GM12878 (cell line): Measurements from ENCODE around the gene TGFB2. TPM values are rescaled to one million over a fixed set of nuclear protein-coding genes. Genes with fewer than 3 reads are reported as not detected.
"Not testable (repeated sequence)": the region's sequence is repeated elsewhere in the genome, so short reads cannot be mapped to it uniquely, and the experiment has no call there.

Source experiments
- ATAC-seq: fragments of 200-7000 bp; cut with Tn5 transposase; 3 replicates; pipeline ENCODE4 v1.9.1; 2020; ENCODE audit warnings: mild to moderate bottlenecking, moderate library complexity
- BruUV-seq: library from RNA; stranded (reverse); fragments of 400-500 nt; replicated peaks from 2 replicates; lab custom pipeline; 2021; lab: Mats Ljungman, UMichigan
- CTCF ChIA-PET: fragments of 300-600 bp; sonication (Branson Sonifier 250); formaldehyde crosslinking; extraction: SDS; loops from one replicate; lab custom pipeline; 2021; ENCODE audit warnings: inconsistent platforms; lab: Yijun Ruan, JAX
- POLR2A ChIA-PET: fragments of 350-600 bp; formaldehyde crosslinking; extraction: SDS; loops from one replicate; lab custom pipeline; 2021; ENCODE audit warnings: inconsistent platforms; lab: Charles Lee
- RAD21 ChIA-PET: fragments of 300-600 bp; sonication (Branson Sonifier 250); formaldehyde crosslinking; loops from one replicate; lab custom pipeline; 2023; ENCODE audit warnings: antibody characterized with exemption; ENCODE audit not compliant: unreplicated experiment; lab: Charles Lee
- SMC1A ChIA-PET: fragments of 300-600 bp; sonication (Branson Sonifier 250); formaldehyde crosslinking; loops from one replicate; lab custom pipeline; 2023; ENCODE audit not compliant: unreplicated experiment, uncharacterized antibody; lab: Charles Lee
- DNase-seq: peaks from one replicate; pipeline ENCODE4 v3.0.0-alpha.2; 2011; ENCODE audit warnings: low read depth, low spot score
- FAIRE-seq: peaks from 3 replicates; lab custom pipeline; 2011; peaks lifted over from hg19 to GRCh38; lab: Jason Lieb, UNC
- H2AFZ ChIP-seq: 2 replicates; pipeline ENCODE4 v1.6.0; 2011; ENCODE audit warnings: low read depth, low read length, control low read depth; ENCODE audit not compliant: control insufficient read depth
- H3K27ac ChIP-seq: 2 replicates; pipeline ENCODE4 v1.5.1; 2011; ENCODE audit warnings: control low read depth; ENCODE audit not compliant: control insufficient read depth, insufficient read depth
- H3K27me3 ChIP-seq, 2 experiments: replicated peaks in 1 of 2; 2 replicates each; pipeline versions ENCODE4 v1.6.0 to v1.6.1; 2011; ENCODE audit warnings: low read length in 1 of 2; ENCODE audit not compliant: control insufficient read depth in 2 of 2, insufficient read depth in 2 of 2
- H3K36me3 ChIP-seq, 2 experiments: 2 replicates each; pipeline ENCODE4 v1.5.1; 2011; ENCODE audit warnings: low read length in 1 of 2; ENCODE audit not compliant: control insufficient read depth in 2 of 2, insufficient read depth in 2 of 2
- H3K4me1 ChIP-seq: 2 replicates; pipeline ENCODE4 v1.6.1; 2011; ENCODE audit warnings: mild to moderate bottlenecking, low read length, moderate library complexity, mixed read lengths; ENCODE audit not compliant: control insufficient read depth, insufficient read depth
- H3K4me2 ChIP-seq: 2 replicates; pipeline ENCODE4 v1.6.0; 2011; ENCODE audit warnings: control low read depth; ENCODE audit not compliant: control insufficient read depth, insufficient read depth
- H3K4me3 ChIP-seq: fragments of 200-600 bp; sonication (generic); 2 replicates; pipeline ENCODE4 v1.5.1; 2016
- H3K79me2 ChIP-seq: 2 replicates; pipeline ENCODE4 v1.6.0; 2011; ENCODE audit warnings: low read length; ENCODE audit not compliant: control insufficient read depth, insufficient read depth
- H3K9ac ChIP-seq: 2 replicates; pipeline ENCODE4 v1.8.0; 2011; ENCODE audit warnings: low read length, control low read depth, mixed read lengths; ENCODE audit not compliant: control insufficient read depth, insufficient read depth
- H3K9me3 ChIP-seq: replicated peaks from 3 replicates; pipeline ENCODE4 v1.5.1; 2011; ENCODE audit warnings: mild to moderate bottlenecking, low read length; ENCODE audit not compliant: control insufficient read depth, insufficient read depth
- H4K20me1 ChIP-seq: 2 replicates; pipeline ENCODE4 v1.6.0; 2011; ENCODE audit not compliant: control insufficient read depth, insufficient read depth
- ESRRA ChIP-seq: IDR thresholded peaks from 2 replicates; pipeline ENCODE4 v1.6.1; 2012; ENCODE audit warnings: mild to moderate bottlenecking, low read length, improper control_type of control experiment
- IRF4 ChIP-seq: IDR thresholded peaks from 2 replicates; pipeline ENCODE4 v1.6.1; 2011; ENCODE audit warnings: low read depth, low read length
- PML ChIP-seq: IDR thresholded peaks from 2 replicates; pipeline ENCODE4 v1.6.1; 2012; ENCODE audit warnings: low read length, inconsistent platforms
- SIX5 ChIP-seq: IDR thresholded peaks from 2 replicates; pipeline ENCODE4 v1.6.1; 2011; ENCODE audit warnings: mild to moderate bottlenecking, low read depth, low read length, moderate library complexity; ENCODE audit not compliant: severe bottlenecking
- SUZ12 ChIP-seq: fragments of 200-600 bp; sonication (generic); IDR thresholded peaks from one replicate; pipeline ENCODE4 v1.6.1; 2018; ENCODE audit warnings: antibody characterized with exemption, mild to moderate bottlenecking; ENCODE audit not compliant: unreplicated experiment
- WGBS: methylation state at CpG from one replicate; pipeline ENCODE4 v1.1.6; 2016; ENCODE audit warnings: low lambda C conversion rate; ENCODE audit not compliant: insufficient replicate concordance, insufficient coverage; ENCODE audit errors: missing lambda C conversion rate; 5-methylcytosine and 5-hydroxymethylcytosine counted together
- in situ Hi-C: fragments of 300-500 bp; cut with MboI; formaldehyde crosslinking; loops from 9 replicates; pipeline ENCODE4 v1.14.3; 2018; ENCODE audit warnings: mixed read lengths
- intact Hi-C: fragments of 100-400 bp; cut with micrococcal nuclease; formaldehyde crosslinking; loops from one replicate; pipeline ENCODE4 v1.14.2; 2022; ENCODE audit not compliant: unreplicated experiment
- polyA plus RNA-seq, 11 experiments: library from polyadenylated mRNA; depleted of rRNA in 4 of 11; unstranded in 6 of 11; stranded (reverse) in 5 of 11; fragments of >200 nt; fragmentation: Nextera tagmentation in 4 of 11; fragmentation: Illumina TruSeq in 1 of 11; extraction: Ambion mirVana in 4 of 11; extraction: Trizol in 1 of 11; gene quantifications; 1 replicate in 1 of 11; 2 replicates in 10 of 11; pipeline versions ENCODE4 v1.2.1 to v1.2.3, GENCODE V29; 2011 to 2016; ENCODE audit warnings: inconsistent platforms in 2 of 11, missing spikeins in 2 of 11, low read depth in 1 of 11
- total RNA-seq, 4 experiments: library from RNA; depleted of rRNA in 3 of 4; stranded (reverse); fragments of >200 nt in 3 of 4; fragmentation: Illumina TruSeq in 1 of 4; extraction: Trizol in 1 of 4; gene quantifications; 2 replicates each; pipeline versions ENCODE4 v1.2.1 to v1.2.3, GENCODE V29; 2013 to 2021

Gene TGFB2
- total and polyA plus RNA-seq, 10 of the 15 experiments (the other 5 are each of a cell fraction or from before 2014, with no cell fraction given): 0.03 to 0.11 (median 0.04) TPM; not detected in 6

- CTCF ChIA-PET: interaction anchor here (1.7 kb wide), 1 partner anchor 13 kb away, joined by 5 read pairs; no protein-coding TSS in a partner anchor
- Histone ChIP-seq H3K79me2 (no peaks in the 10 kb centered on the region), H3K4me3 (no peak overlapping the region), H3K27ac (no peak overlapping the region), H2AFZ (no peak overlapping the region), H4K20me1 (no peaks in the 10 kb centered on the region), H3K27me3 (no peaks in the 10 kb centered on the region), H3K9me3 (no peaks in the 10 kb centered on the region), H3K9ac (no peak overlapping the region)
- in situ Hi-C loops: no loop called here
- intact Hi-C loops: no loop called here
- TF ChIP-seq ESRRA: no peak
- TF ChIP-seq PML: no peak
- TF ChIP-seq IRF4: no peak
- no peak for TF ChIP-seq SUZ12
- TF ChIP-seq SIX5: no peak
- TF ChIP-seq, all 136 proteins: peak for 0
- 99% methylated on average over 5 of the region's 5 CpGs for WGBS
- H3K4me2 ChIP-seq: no peak overlapping the region
- ChIA-PET SMC1A (no interaction called here), POLR2A (no interaction called here), RAD21 (no interaction called here)
- H3K36me3 ChIP-seq: peaks cover 0 to 3% of the 10 kb centered on the region in 2 experiments; a peak in 2 of 4 replicates
- DNase-seq: no peak
- ATAC-seq: no peak
- no peak for FAIRE-seq
- H3K4me1 ChIP-seq: no peaks in the 10 kb centered on the region
- no TSS peak for BruUV-seq
Measured at GRCh38 chr1:218317061-218317460, 28.1 kb upstream of the TGFB2 start.

- POLR2A ChIA-PET, intact Hi-C loops, ATAC-seq, BruUV-seq, H3K27ac ChIP-seq, H3K4me3 ChIP-seq, in situ Hi-C loops, H2AFZ ChIP-seq, SMC1A ChIA-PET, DNase-seq, H4K20me1 ChIP-seq, H3K9me3 ChIP-seq, H3K27me3 ChIP-seq, H3K9ac ChIP-seq, H3K4me2 ChIP-seq, H3K36me3 ChIP-seq, RAD21 ChIA-PET, FAIRE-seq, H3K4me1 ChIP-seq, H3K79me2 ChIP-seq: not testable (repeated sequence)
- CTCF ChIA-PET: interaction anchor here (1.6 kb wide), 1 partner anchor 9 kb away, joined by 8 read pairs; no protein-coding TSS in a partner anchor
- WGBS: no CpG with 5 or more reads among the region's 3 CpGs
Measured at GRCh38 chr1:218320182-218320581, 25.0 kb upstream of the TGFB2 start.
